ENCODE measurements around the gene FKBP1A.

FKBP1A gene

GRCh38 chr20:1331101-1331500 is 61.8 kb downstream of the FKBP1A start:
- no peak for DNase-seq

- peak in 2 of 5 experiments; percentile 28 to 63 for DNase-seq
Measured at GRCh38 chr20:1330075-1330830, 62.6 kb downstream of the FKBP1A start.

- DNase-seq: no peak
Measured at GRCh38 chr20:1328680-1329330, 64.0 kb downstream of the FKBP1A start, which contains the start of gene SDCBP2. TSS of gene SDCBP2 (minus strand) at chr20:1329139. CDS start at chr20:1320416, 8,723 bp downstream.

- DNase-seq: no peak
Measured at GRCh38 chr20:1327827-1328679, 64.8 kb downstream of the FKBP1A start.

GRCh38 chr20:1327241-1327653 is 65.6 kb downstream of the FKBP1A start:
- DNase-seq: no peak

GRCh38 chr20:1326031-1326930 is 66.6 kb downstream of the FKBP1A start:
- DNase-seq: no peak

GRCh38 chr20:1325173-1326030 is 67.5 kb downstream of the FKBP1A start:
- peak; percentile 98 to 99 (median 98) for DNase-seq

- DNase-seq: no peak
Measured at GRCh38 chr20:1324598-1325172, 68.2 kb downstream of the FKBP1A start.

GRCh38 chr20:1323830-1324597 is 68.8 kb downstream of the FKBP1A start:
- no peak for DNase-seq

- no peak for DNase-seq
Measured at GRCh38 chr20:1323256-1323655, 69.6 kb downstream of the FKBP1A start.

- no peak for DNase-seq
Measured at GRCh38 chr20:1322511-1323245, 70.2 kb downstream of the FKBP1A start.

- no peak for DNase-seq
Measured at GRCh38 chr20:1321654-1321939, 71.3 kb downstream of the FKBP1A start.

GRCh38 chr20:1320902-1321653 is 71.8 kb downstream of the FKBP1A start:
- no peak for DNase-seq

- DNase-seq: no peak
Measured at GRCh38 chr20:1320016-1320415, 72.8 kb downstream of the FKBP1A start.

GRCh38 chr20:1319462-1319861 is 73.4 kb downstream of the FKBP1A start:
- DNase-seq: no peak

- no peak for DNase-seq
Measured at GRCh38 chr20:1319051-1319450, 73.8 kb downstream of the FKBP1A start.
